HepG2 (cell line): ENCODE results near the gene ATP6V1F. TPM values are rescaled to one million over a fixed set of nuclear protein-coding genes. Genes with fewer than 3 reads are reported as not detected.

Source experiments
- ATAC-seq: fragments of 200-7000 bp; cut with Tn5 transposase; 3 replicates; pipeline ENCODE4 v1.9.1; 2020; ENCODE audit warnings: mild to moderate bottlenecking, moderate library complexity
- BruUV-seq: library from RNA; stranded (reverse); fragments of 400-500 nt; replicated peaks from 2 replicates; lab custom pipeline; 2021; lab: Mats Ljungman, UMichigan
- CTCF ChIA-PET: fragments of 300-600 bp; formaldehyde crosslinking; extraction: SDS; loops from one replicate; lab custom pipeline; 2021; ENCODE audit warnings: low total read pairs, inconsistent platforms, low intra/inter-chr PET ratio; lab: Yijun Ruan, JAX
- POLR2A ChIA-PET: fragments of 350-600 bp; sonication (Branson Sonifier 250); formaldehyde crosslinking; loops from one replicate; lab custom pipeline; 2020; ENCODE audit warnings: antibody characterized with exemption, inconsistent platforms; lab: Yijun Ruan, JAX
- DNase-seq: peaks from one replicate; pipeline ENCODE4 v3.0.0-alpha.2; 2015; ENCODE audit warnings: low spot score
- FAIRE-seq: peaks from 3 replicates; lab custom pipeline; 2011; peaks lifted over from hg19 to GRCh38; lab: Jason Lieb, UNC
- H2AFZ ChIP-seq: one replicate; pipeline ENCODE4 v1.6.1; 2011; ENCODE audit warnings: low read length, inconsistent platforms
- H3K27ac ChIP-seq: fragments of 300-600 bp; 3 replicates; pipeline ENCODE4 v1.8.0; 2011; ENCODE audit warnings: mixed run types, mild to moderate bottlenecking, mixed read lengths, low read length, inconsistent platforms; ENCODE audit not compliant: insufficient read depth; ENCODE audit errors: extremely low read length
- H3K27me3 ChIP-seq, 2 experiments: fragments of 200-600 bp in 1 of 2; 2 replicates in 1 of 2; 3 replicates in 1 of 2; pipeline versions ENCODE4 v1.6.0 to v1.8.0; 2011; ENCODE audit warnings: low read length in 2 of 2, mild to moderate bottlenecking in 2 of 2, moderate library complexity in 2 of 2, inconsistent platforms in 1 of 2; ENCODE audit not compliant: insufficient read depth in 2 of 2, control insufficient read depth in 1 of 2
- H3K36me3 ChIP-seq, 2 experiments: fragments of 200-600 bp in 1 of 2; replicated peaks in 1 of 2; 2 replicates in 1 of 2; 3 replicates in 1 of 2; pipeline versions ENCODE4 v1.5.1 to v1.8.0; 2011; ENCODE audit warnings: low read length in 2 of 2, inconsistent platforms in 1 of 2; ENCODE audit not compliant: insufficient read depth in 2 of 2, control insufficient read depth in 1 of 2
- H3K4me1 ChIP-seq: 2 replicates; pipeline ENCODE4 v1.5.1; 2012; ENCODE audit warnings: low read length, inconsistent platforms; ENCODE audit not compliant: insufficient read depth
- H3K4me2 ChIP-seq: 2 replicates; pipeline ENCODE4 v1.6.0; 2011; ENCODE audit warnings: low read depth, low read length, inconsistent platforms
- H3K4me3 ChIP-seq, 3 experiments: fragments of 200-600 bp in 1 of 3; sonication (generic), shearing (Covaris generic) in 1 of 3; replicated peaks in 1 of 3; 2 replicates each; pipeline ENCODE4 v1.5.1; 2011 to 2016; ENCODE audit warnings: low read length in 3 of 3, inconsistent platforms in 2 of 3, low read depth in 2 of 3, mild to moderate bottlenecking in 2 of 3, control low read depth in 1 of 3, mixed read lengths in 1 of 3; ENCODE audit not compliant: insufficient read depth in 1 of 3
- H3K79me2 ChIP-seq: one replicate; pipeline ENCODE4 v1.6.1; 2011; ENCODE audit warnings: low read length, inconsistent platforms; ENCODE audit not compliant: insufficient read depth
- H3K9ac ChIP-seq: 2 replicates; pipeline ENCODE4 v1.6.0; 2011; ENCODE audit warnings: mild to moderate bottlenecking, low read depth, low read length, inconsistent platforms; ENCODE audit not compliant: insufficient read depth
- H3K9me3 ChIP-seq: 2 replicates; pipeline ENCODE4 v1.5.1; 2012; ENCODE audit warnings: mild to moderate bottlenecking, low read length
- H4K20me1 ChIP-seq: 2 replicates; pipeline ENCODE4 v1.6.0; 2011; ENCODE audit warnings: inconsistent platforms, mild to moderate bottlenecking, low read length, moderate library complexity; ENCODE audit not compliant: insufficient read depth
- CSRNP1 ChIP-seq: sonication (generic); formaldehyde crosslinking; IDR thresholded peaks from 2 replicates; pipeline ENCODE4 v1.8.1; 2023; ENCODE audit warnings: mild to moderate bottlenecking, missing genetic modification reagents
- GTF3A ChIP-seq: sonication (generic); formaldehyde crosslinking; conservative IDR thresholded peaks from 2 replicates; pipeline ENCODE4 v1.4.0; 2020; ENCODE audit warnings: mild to moderate bottlenecking, missing genetic modification reagents
- JARID2 ChIP-seq: sonication (generic); formaldehyde crosslinking; IDR thresholded peaks from 2 replicates; pipeline ENCODE4 v1.8.1; 2023; ENCODE audit warnings: missing genetic modification reagents, inconsistent platforms; ENCODE audit not compliant: insufficient replicate concordance
- KMT2A ChIP-seq: sonication (generic); formaldehyde crosslinking; IDR thresholded peaks from 2 replicates; pipeline ENCODE4 v1.4.0; 2020; ENCODE audit warnings: missing genetic modification reagents
- MAZ ChIP-seq, 2 experiments: sonication (generic) in 1 of 2; formaldehyde crosslinking in 1 of 2; IDR thresholded peaks; 2 replicates each; pipeline versions ENCODE4 v1.5.0 to v1.6.1; 2012 to 2020; ENCODE audit warnings: low read depth in 2 of 2, mild to moderate bottlenecking in 2 of 2, borderline replicate concordance in 1 of 2, improper control_type of control experiment in 1 of 2, low read length in 1 of 2, missing genetic modification reagents in 1 of 2, moderate library complexity in 1 of 2
- NR0B2 ChIP-seq: sonication (generic); formaldehyde crosslinking; IDR thresholded peaks from 2 replicates; pipeline ENCODE4 v1.4.0; 2020; ENCODE audit warnings: mild to moderate bottlenecking, missing genetic modification reagents
- RFXANK ChIP-seq: IDR thresholded peaks from 2 replicates; pipeline ENCODE4 v1.6.1; 2016
- SOX5 ChIP-seq: IDR thresholded peaks from 2 replicates; pipeline ENCODE4 v1.6.1; 2016; ENCODE audit warnings: borderline replicate concordance
- THYN1 ChIP-seq: sonication (generic); formaldehyde crosslinking; IDR thresholded peaks from 2 replicates; pipeline ENCODE4 v1.8.1; 2023; ENCODE audit warnings: low read depth, mild to moderate bottlenecking, moderate library complexity, missing genetic modification reagents, borderline replicate concordance
- ZFX ChIP-seq: sonication (generic); formaldehyde crosslinking; IDR thresholded peaks from 2 replicates; pipeline ENCODE4 v1.4.0; 2020; ENCODE audit warnings: mild to moderate bottlenecking, low read depth, missing genetic modification reagents, moderate library complexity
- ZNF136 ChIP-seq: sonication (generic); formaldehyde crosslinking; IDR thresholded peaks from 2 replicates; pipeline ENCODE4 v1.8.1; 2022; ENCODE audit warnings: low read depth, mild to moderate bottlenecking, moderate library complexity, missing genetic modification reagents
- ZNF564 ChIP-seq: sonication (generic); formaldehyde crosslinking; IDR thresholded peaks from 2 replicates; pipeline ENCODE4 v1.8.1; 2023; ENCODE audit warnings: mild to moderate bottlenecking, missing genetic modification reagents
- ZNF570 ChIP-seq: sonication (generic); formaldehyde crosslinking; IDR thresholded peaks from 2 replicates; pipeline ENCODE4 v1.4.0; 2020; ENCODE audit warnings: mild to moderate bottlenecking, missing genetic modification reagents, borderline replicate concordance
- ZNF644 ChIP-seq: IDR thresholded peaks from 2 replicates; pipeline ENCODE4 v1.6.1; 2016; ENCODE audit warnings: low read depth
- ZNF749 ChIP-seq: sonication (generic); formaldehyde crosslinking; IDR thresholded peaks from 2 replicates; pipeline ENCODE4 v1.8.0; 2022; ENCODE audit warnings: mild to moderate bottlenecking, missing genetic modification reagents, moderate library complexity, borderline replicate concordance
- ZSCAN31 ChIP-seq: sonication (generic); formaldehyde crosslinking; IDR thresholded peaks from 2 replicates; pipeline ENCODE4 v1.5.0; 2020; ENCODE audit warnings: low read depth, mild to moderate bottlenecking, missing genetic modification reagents
- WGBS: methylation state at CpG from one replicate; pipeline ENCODE4 v1.1.6; 2017; ENCODE audit warnings: low lambda C conversion rate; 5-methylcytosine and 5-hydroxymethylcytosine counted together
- in situ Hi-C: cut with HindIII; loops from 2 replicates; pipeline ENCODE4 v1.10.0; 2017; ENCODE audit warnings: low pct_unique_long_range_greater_than_20kb; ENCODE audit not compliant: extremely low pct_ligation_motif_present
- intact Hi-C: fragments of 100-400 bp; cut with micrococcal nuclease; formaldehyde crosslinking; loops from one replicate; pipeline ENCODE4 v1.10.0; 2022; ENCODE audit not compliant: unreplicated experiment
- polyA plus RNA-seq, 8 experiments: library from polyadenylated mRNA; depleted of rRNA in 3 of 8; stranded (reverse) in 7 of 8; unstranded in 1 of 8; fragments of >200 nt; fragmentation: Illumina TruSeq in 4 of 8; extraction: Trizol in 4 of 8; gene quantifications; 2 replicates each; pipeline versions ENCODE4 v1.2.1 to v1.2.3, GENCODE V29; 2011 to 2016; ENCODE audit warnings: low read depth in 4 of 8, missing spikeins in 1 of 8, mixed read lengths in 1 of 8; ENCODE audit not compliant: insufficient read depth in 1 of 8
- total RNA-seq, 5 experiments: library from RNA; depleted of rRNA; stranded (reverse); fragments of >200 nt; fragmentation: Illumina TruSeq; extraction: Trizol; gene quantifications; 2 replicates each; pipeline ENCODE4 v1.2.3, GENCODE V29; 2016; ENCODE audit warnings: low read depth in 1 of 5

The ATP6V1F gene
- total and polyA plus RNA-seq, 2 of the 13 experiments (the other 11 are each of a cell fraction or from before 2014, with no cell fraction given) = 87.2 to 132 TPM

DNA sequence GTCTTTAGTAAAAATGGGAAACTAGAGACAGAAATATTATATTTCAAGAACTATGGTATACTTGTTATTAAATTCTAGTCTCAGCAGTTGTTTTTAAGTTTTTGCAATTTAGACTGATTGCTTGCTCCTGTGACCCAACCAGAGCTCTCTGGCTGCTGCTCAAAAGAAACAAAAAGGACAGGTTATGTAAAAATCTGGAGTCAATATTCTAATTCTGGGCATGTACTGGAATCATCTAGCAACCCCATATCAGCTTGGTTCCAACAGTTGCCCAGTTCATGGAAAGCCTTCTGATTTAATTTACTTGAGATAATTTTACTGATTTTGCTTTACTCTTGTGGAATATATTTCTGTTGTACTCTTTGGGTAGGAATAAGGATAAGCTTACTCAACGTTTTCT lies 37.6 kb downstream of the ATP6V1F start:
- Histone ChIP-seq H2AFZ (no peak overlapping the region), H3K4me2 (no peak overlapping the region), H3K9me3 (peaks cover 8% of the 10 kb centered on the region), H3K79me2 (no peaks in the 10 kb centered on the region), H3K36me3 (no peaks in the 10 kb centered on the region), H4K20me1 (no peaks in the 10 kb centered on the region), H3K27me3 (0 out of 5 replicates have a peak, but pooled peaks cover 0 to 5% of the 10 kb centered on the region in 2 experiments), H3K27ac (no peak overlapping the region), H3K4me3 (no peak overlapping the region)
- DNase-seq = no peak
- no peak for ATAC-seq
- BruUV-seq = no TSS peak
- intact Hi-C loops = no loop called here
- POLR2A ChIA-PET = no interaction called here
- WGBS = 0% methylated on average over 1 of the region's 1 CpG
- TF ChIP-seq ZNF749 (CRISPR knock-in tag) (no peak), ZFX (CRISPR knock-in tag) (no peak), JARID2 (CRISPR knock-in tag) (no peak), ZSCAN31 (CRISPR knock-in tag) (no peak), ZNF564 (CRISPR knock-in tag) (no peak)
- TF ChIP-seq, all 625 proteins: peak for 0
- FAIRE-seq = no peak
- Histone ChIP-seq H3K9ac (no peak overlapping the region), H3K4me1 (no peaks in the 10 kb centered on the region)
- CTCF ChIA-PET = no interaction called here
- in situ Hi-C loops = no loop called here

- intact Hi-C loops (no loop called here), in situ Hi-C loops (no loop called here)
- CTCF ChIA-PET = interaction anchor here (3.1 kb wide), 1 partner anchor 188 kb away, joined by 27 read pairs; no protein-coding TSS in a partner anchor
- H3K9me3 ChIP-seq = peaks cover 8% of the 10 kb centered on the region
- no peak overlapping the region for H2AFZ ChIP-seq
- no peak overlapping the region for H3K9ac ChIP-seq
- WGBS = 28% methylated on average over 9 of the region's 12 CpGs
- FAIRE-seq (no peak), DNase-seq (no peak), ATAC-seq (no peak)
- 0 out of 5 replicates have a peak, but pooled peaks cover 0 to 5% of the 10 kb centered on the region in 2 experiments for H3K27me3 ChIP-seq
- H3K4me2 ChIP-seq = no peak overlapping the region
- H3K27ac ChIP-seq = no peak overlapping the region
- H3K79me2 ChIP-seq = no peaks in the 10 kb centered on the region
- H3K36me3 ChIP-seq = no peaks in the 10 kb centered on the region
- POLR2A ChIA-PET = no interaction called here
- no peak overlapping the region for H3K4me3 ChIP-seq
- H3K4me1 ChIP-seq = no peaks in the 10 kb centered on the region
- no peaks in the 10 kb centered on the region for H4K20me1 ChIP-seq
- BruUV-seq = no TSS peak
- TF ChIP-seq SOX5 (CRISPR knock-in tag) (no peak), RFXANK (CRISPR knock-in tag) (no peak), MAZ (IDR thresholded peaks at IDR 0.05; ENCODE audit: borderline replicate concordance, low read depth, low read length) (no peak), MAZ (CRISPR knock-in tag; IDR thresholded peaks at IDR 0.05; ENCODE audit: low read depth) (no peak), GTF3A (no peak), KMT2A (CRISPR knock-in tag) (no peak), CSRNP1 (no peak), NR0B2 (CRISPR knock-in tag) (no peak), THYN1 (CRISPR knock-in tag) (no peak), ZNF136 (CRISPR knock-in tag) (no peak), ZNF644 (CRISPR knock-in tag) (no peak), ZNF570 (CRISPR knock-in tag) (no peak)
Measured at GRCh38 chr7:128902761-128903585, 40.3 kb downstream of the ATP6V1F start.
